Upper lobe of left lung (tissue), 6 donors: ENCODE measurements around the gene CRYBB3. TPM values are rescaled to one million over a fixed set of nuclear protein-coding genes. Genes with fewer than 3 reads are reported as not detected.
A peak's percentile ranks its signal among the peaks of the same experiment; 100 is the strongest.

Source experiments
- ATAC-seq, 2 donors: fragments of 200-7000 bp; cut with Tn5 transposase; one replicate each; pipeline ENCODE4 v1.9.1; 2022; ENCODE audit warnings: mild to moderate bottlenecking in 2 of 2, moderate library complexity in 2 of 2; ENCODE audit not compliant: low FRiP score in 2 of 2
- DNase-seq, 2 donors: peaks; one replicate each; pipeline ENCODE4 v3.0.0-alpha.2; 2019 to 2020
- H3K27ac ChIP-seq, 4 donors: fragments of 200-600 bp; sonication (generic); one replicate each; pipeline ENCODE4 v1.5.1; 2016 to 2019
- H3K27me3 ChIP-seq, 4 donors: fragments of 200-600 bp; sonication (generic); one replicate each; pipeline ENCODE4 v1.5.1; 2017 to 2019
- H3K36me3 ChIP-seq, 4 donors: fragments of 200-600 bp; sonication (generic); one replicate each; pipeline ENCODE4 v1.5.1; 2016 to 2019
- H3K4me1 ChIP-seq, 4 donors: fragments of 200-600 bp; sonication (generic); one replicate each; pipeline ENCODE4 v1.5.1; 2018 to 2019
- H3K4me3 ChIP-seq, 4 donors: fragments of 200-600 bp; sonication (generic); one replicate each; pipeline ENCODE4 v1.5.1; 2017 to 2019; ENCODE audit warnings: mild to moderate bottlenecking in 2 of 4, moderate library complexity in 1 of 4
- H3K9me3 ChIP-seq, 4 donors: fragments of 200-600 bp; sonication (generic); one replicate each; pipeline ENCODE4 v1.5.1; 2018 to 2019
- CTCF ChIP-seq, 6 experiments: fragments of 450-650 bp in 4 of 6; fragments of 200-600 bp in 2 of 6; sonication (generic) in 2 of 6; IDR thresholded peaks; one replicate each; pipeline ENCODE4 v1.5.1; 2016 to 2019; ENCODE audit warnings: antibody characterized with exemption in 6 of 6
- EP300 ChIP-seq, 4 donors: sonication (generic); formaldehyde crosslinking; IDR thresholded peaks; one replicate each; pipeline ENCODE4 v1.5.1; 2017; ENCODE audit warnings: antibody characterized with exemption in 4 of 4, control low read depth in 2 of 4
- POLR2A ChIP-seq, 4 donors: fragments of 450-650 bp; IDR thresholded peaks; one replicate each; pipeline ENCODE4 v1.5.1; 2016 to 2017; ENCODE audit warnings: antibody characterized with exemption in 4 of 4, mild to moderate bottlenecking in 2 of 4
- POLR2AphosphoS5 ChIP-seq, 2 donors: sonication (generic); formaldehyde crosslinking; IDR thresholded peaks; one replicate each; pipeline ENCODE4 v1.5.1; 2017; ENCODE audit warnings: antibody characterized with exemption in 2 of 2
- WGBS, 2 donors: methylation state at CpG; one replicate each; pipeline ENCODE4 v1.1.5; 2017 to 2018; 5-methylcytosine and 5-hydroxymethylcytosine counted together
- total RNA-seq, 6 donors: library from RNA; depleted of rRNA in 4 of 6; stranded (reverse); fragments of >200 nt in 4 of 6; gene quantifications; one replicate each; pipeline versions ENCODE4 v1.1.0 to v1.2.1, GENCODE V29; 2016 to 2021
- donor health status: DM: no; HTN: no; CAD: no; lungs with moderate emphysema.
- donor health status: DM: no; HTN: yes; CAD: no; lungs with severe emphysema.

The CRYBB3 gene
- total RNA-seq, 6 donors from 2014 or later, result 0.26 to 0.61 TPM; not detected in 4

- Histone ChIP-seq H3K4me3 (no peak overlapping the region), H3K27me3 (no peaks in the 10 kb centered on the region), H3K4me1 (peaks cover 2 to 20% (median 5%) of the 10 kb centered on the region in 4 donors), H3K9me3 (no peaks in the 10 kb centered on the region), H3K36me3 (no peaks in the 10 kb centered on the region), H3K27ac (no peak overlapping the region)
- DNase-seq, result no peak
- WGBS, 2 donors, result 89 to 90% methylated on average over 11 of the region's 11 CpGs
- TF ChIP-seq POLR2A (IDR thresholded peaks at IDR 0.05) (no peak), EP300 (IDR thresholded peaks at IDR 0.05) (no peak), POLR2AphosphoS5 (IDR thresholded peaks at IDR 0.05) (no peak), CTCF (IDR thresholded peaks at IDR 0.05) (no peak)
- peak in 1 of 2 donors; percentile 3 for ATAC-seq
Observed at GRCh38 chr22:25160120-25160996, 39.3 kb upstream of the CRYBB3 start.

- H3K4me1 ChIP-seq, result peaks cover 3 to 21% (median 9%) of the 10 kb centered on the region in 4 donors
- no peak for ATAC-seq
- no peak for TF ChIP-seq EP300 (IDR thresholded peaks at IDR 0.05)
- TF ChIP-seq POLR2A (IDR thresholded peaks at IDR 0.05), result no peak
- no peak for TF ChIP-seq POLR2AphosphoS5 (IDR thresholded peaks at IDR 0.05)
- no peak for TF ChIP-seq CTCF (IDR thresholded peaks at IDR 0.05)
- H3K27ac ChIP-seq, result no peak overlapping the region
- WGBS, 2 donors, result 84 to 86% methylated on average over 14 of the region's 14 CpGs
- no peaks in the 10 kb centered on the region for H3K9me3 ChIP-seq
- H3K4me3 ChIP-seq, result no peak overlapping the region
- no peaks in the 10 kb centered on the region for H3K36me3 ChIP-seq
- no peaks in the 10 kb centered on the region for H3K27me3 ChIP-seq
- no peak for DNase-seq
Observed at GRCh38 chr22:25161017-25161915, 38.4 kb upstream of the CRYBB3 start.

GRCh38 chr22:25161916-25162530, 37.6 kb upstream of the CRYBB3 start:
- ATAC-seq (no peak), DNase-seq (no peak)
- Histone ChIP-seq H3K9me3 (no peaks in the 10 kb centered on the region), H3K4me3 (no peak overlapping the region), H3K36me3 (no peaks in the 10 kb centered on the region), H3K27me3 (no peaks in the 10 kb centered on the region), H3K4me1 (peaks cover 3 to 21% (median 9%) of the 10 kb centered on the region in 4 donors), H3K27ac (peak overlapping the region in 1 of 4 donors; percentile 14)
- no peak for TF ChIP-seq POLR2AphosphoS5 (IDR thresholded peaks at IDR 0.05)
- no peak for TF ChIP-seq CTCF (IDR thresholded peaks at IDR 0.05)
- no peak for TF ChIP-seq POLR2A (IDR thresholded peaks at IDR 0.05)
- TF ChIP-seq EP300 (IDR thresholded peaks at IDR 0.05), result no peak
- 85 to 92% methylated on average over 5 to 6 of the region's 6 CpGs for WGBS, 2 donors

GRCh38 chr22:25162561-25162960, 37.1 kb upstream of the CRYBB3 start:
- no peak overlapping the region for H3K27ac ChIP-seq
- no peak overlapping the region for H3K4me3 ChIP-seq
- no peak for ATAC-seq
- DNase-seq, result no peak
- WGBS, 2 donors, result 88 to 91% methylated on average over 1 of the region's 1 CpG
- H3K9me3 ChIP-seq, result no peaks in the 10 kb centered on the region
- H3K27me3 ChIP-seq, result no peaks in the 10 kb centered on the region
- H3K4me1 ChIP-seq, result peaks cover 3 to 21% (median 9%) of the 10 kb centered on the region in 4 donors
- TF ChIP-seq POLR2AphosphoS5 (IDR thresholded peaks at IDR 0.05) (no peak), EP300 (IDR thresholded peaks at IDR 0.05) (no peak)
- H3K36me3 ChIP-seq, result no peaks in the 10 kb centered on the region
